Uterus (tissue), 4 donors: ENCODE measurements around the gene MYADML2. TPM values are rescaled to one million over a fixed set of nuclear protein-coding genes. Genes with fewer than 3 reads are reported as not detected.
A peak's percentile ranks its signal among the peaks of the same experiment; 100 is the strongest.

ENCODE experiments used
- DNase-seq, 2 donors: peaks; one replicate each; pipeline ENCODE4 v3.0.0-alpha.2; 2019 to 2020
- H3K27ac ChIP-seq, 2 donors: fragments of 200-600 bp; sonication (generic); 1 replicate in 1 of 2; 2 replicates in 1 of 2; pipeline ENCODE4 v1.5.1; 2016 to 2018
- H3K27me3 ChIP-seq, 2 donors: fragments of 200-600 bp; sonication (generic); one replicate each; pipeline ENCODE4 v1.5.1; 2018 to 2019; ENCODE audit warnings: control low read depth in 1 of 2
- H3K36me3 ChIP-seq, 2 donors: fragments of 200-600 bp; sonication (generic); one replicate each; pipeline ENCODE4 v1.5.1; 2019; ENCODE audit warnings: control low read depth in 1 of 2
- H3K4me1 ChIP-seq, 2 donors: fragments of 200-600 bp; sonication (generic); one replicate each; pipeline ENCODE4 v1.5.1; 2018 to 2019; ENCODE audit warnings: control low read depth in 1 of 2
- H3K4me3 ChIP-seq, 2 donors: fragments of 200-600 bp; sonication (generic); 1 replicate in 1 of 2; 2 replicates in 1 of 2; pipeline ENCODE4 v1.5.1; 2018 to 2019; ENCODE audit warnings: mild to moderate bottlenecking in 1 of 2
- H3K9me3 ChIP-seq, 2 donors: fragments of 200-600 bp; sonication (generic); one replicate each; pipeline ENCODE4 v1.5.1; 2019; ENCODE audit warnings: control low read depth in 1 of 2
- POLR2A ChIP-seq, 2 donors: fragments of 450-650 bp; IDR thresholded peaks; one replicate each; pipeline ENCODE4 v1.6.1; 2016; ENCODE audit warnings: antibody characterized with exemption in 2 of 2, mild to moderate bottlenecking in 1 of 2, moderate library complexity in 1 of 2
- intact Hi-C: fragments of 100-400 bp; cut with DNase I; formaldehyde crosslinking; loops from one replicate; pipeline ENCODE4 v1.15.1; 2023; ENCODE audit warnings: low total_unique reads
- total RNA-seq, 4 donors: library from RNA; depleted of rRNA in 3 of 4; stranded (reverse); fragments of >200 nt in 3 of 4; gene quantifications; one replicate each; pipeline versions ENCODE4 v1.1.0 to v1.2.4, GENCODE V29; 2014 to 2023
- TF ChIP-seq, protein P1 (sequence below), 4 experiments: fragments of 200-600 bp in 2 of 4; fragments of 450-650 bp in 2 of 4; sonication (generic) in 2 of 4; IDR thresholded peaks; one replicate each; pipeline ENCODE4 v1.5.1; 2016 to 2019; ENCODE audit warnings: antibody characterized with exemption in 4 of 4, mild to moderate bottlenecking in 2 of 4, moderate library complexity in 1 of 4
- donor health status: DM: yes; HTN: yes; CAD: no.

MYADML2 gene
- total RNA-seq, 4 donors from 2014 or later = not detected

DNA sequence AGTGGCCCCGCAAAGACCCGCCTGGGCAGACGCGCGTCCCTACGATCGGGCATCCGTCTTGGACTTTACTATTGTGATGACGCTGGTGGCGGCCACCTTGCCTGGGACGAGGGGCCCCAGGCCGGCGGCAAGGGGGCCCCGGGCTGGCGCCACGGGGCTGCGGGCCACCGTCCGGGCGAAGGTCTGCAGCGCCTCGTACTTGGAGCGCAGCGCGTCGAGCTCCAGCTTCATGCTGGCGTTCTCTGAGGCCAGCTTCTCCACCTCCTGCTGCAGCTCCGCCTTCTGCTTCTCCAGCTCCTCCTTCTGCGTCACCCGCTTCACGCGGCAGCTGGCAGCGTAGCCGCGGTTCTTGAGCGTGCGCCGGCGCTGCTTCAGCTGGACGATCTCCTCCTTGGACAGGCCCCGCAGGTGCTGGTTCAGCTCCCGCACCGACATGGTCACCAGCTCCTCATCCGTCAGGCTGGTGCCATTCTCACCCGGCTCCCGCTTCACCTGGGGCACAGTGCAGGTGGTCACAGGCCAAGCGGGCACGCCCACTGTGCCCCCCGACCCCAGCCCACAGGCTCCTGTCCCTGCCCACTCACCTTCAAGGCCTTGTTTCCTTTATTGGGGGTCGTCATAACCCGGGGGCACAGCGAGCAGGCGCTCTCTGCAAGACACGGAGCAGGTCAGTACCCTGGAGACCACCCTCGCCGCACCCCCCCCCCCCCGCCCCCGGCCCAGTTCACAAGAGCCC is 24.3 kb downstream of the MYADML2 start:
- Histone ChIP-seq H3K4me3 (no peak overlapping the region), H3K4me1 (peaks cover 4 to 34% of the 10 kb centered on the region in 2 donors), H3K27ac (peak overlapping the region; percentile 22 to 57), H3K36me3 (no peaks in the 10 kb centered on the region), H3K9me3 (no peaks in the 10 kb centered on the region), H3K27me3 (no peaks in the 10 kb centered on the region)
- intact Hi-C loops = no loop called here
- no peak for DNase-seq
- TF ChIP-seq, protein P1, sequence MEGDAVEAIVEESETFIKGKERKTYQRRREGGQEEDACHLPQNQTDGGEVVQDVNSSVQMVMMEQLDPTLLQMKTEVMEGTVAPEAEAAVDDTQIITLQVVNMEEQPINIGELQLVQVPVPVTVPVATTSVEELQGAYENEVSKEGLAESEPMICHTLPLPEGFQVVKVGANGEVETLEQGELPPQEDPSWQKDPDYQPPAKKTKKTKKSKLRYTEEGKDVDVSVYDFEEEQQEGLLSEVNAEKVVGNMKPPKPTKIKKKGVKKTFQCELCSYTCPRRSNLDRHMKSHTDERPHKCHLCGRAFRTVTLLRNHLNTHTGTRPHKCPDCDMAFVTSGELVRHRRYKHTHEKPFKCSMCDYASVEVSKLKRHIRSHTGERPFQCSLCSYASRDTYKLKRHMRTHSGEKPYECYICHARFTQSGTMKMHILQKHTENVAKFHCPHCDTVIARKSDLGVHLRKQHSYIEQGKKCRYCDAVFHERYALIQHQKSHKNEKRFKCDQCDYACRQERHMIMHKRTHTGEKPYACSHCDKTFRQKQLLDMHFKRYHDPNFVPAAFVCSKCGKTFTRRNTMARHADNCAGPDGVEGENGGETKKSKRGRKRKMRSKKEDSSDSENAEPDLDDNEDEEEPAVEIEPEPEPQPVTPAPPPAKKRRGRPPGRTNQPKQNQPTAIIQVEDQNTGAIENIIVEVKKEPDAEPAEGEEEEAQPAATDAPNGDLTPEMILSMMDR (IDR thresholded peaks at IDR 0.05) = no peak
- no peak for TF ChIP-seq POLR2A (IDR thresholded peaks at IDR 0.05)

DNA sequence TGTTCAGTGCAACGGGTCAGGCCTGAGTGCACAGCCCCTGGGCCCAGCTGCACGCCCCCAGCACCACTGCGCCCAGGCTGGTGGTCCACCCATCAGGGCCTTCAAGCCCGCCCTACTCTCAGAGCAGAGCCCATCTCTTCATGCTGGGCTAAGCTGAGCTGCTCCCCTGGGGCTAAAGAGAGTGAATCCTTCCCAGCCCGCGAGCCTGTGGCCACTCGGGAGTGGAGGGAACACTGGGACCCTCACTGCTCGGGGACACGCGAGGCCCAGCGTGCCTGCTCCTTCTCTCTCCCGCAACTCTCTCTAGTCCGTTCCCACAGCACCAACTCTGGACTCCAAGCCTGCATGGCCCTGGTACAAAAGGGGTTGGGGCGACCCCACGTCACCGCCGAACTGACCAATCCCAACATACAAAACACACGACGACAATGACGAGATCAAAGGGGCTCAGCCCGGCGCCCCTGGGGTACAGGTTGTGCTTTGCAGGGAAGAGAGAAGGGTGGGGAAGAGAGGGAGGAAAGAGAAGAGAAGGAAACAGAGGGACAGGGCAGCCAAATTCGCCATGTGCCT is 25.0 kb downstream of the MYADML2 start:
- intact Hi-C loops = no loop called here
- Histone ChIP-seq H3K27ac (no peak overlapping the region), H3K36me3 (no peaks in the 10 kb centered on the region), H3K9me3 (no peaks in the 10 kb centered on the region), H3K27me3 (no peaks in the 10 kb centered on the region), H3K4me1 (peaks cover 4 to 35% of the 10 kb centered on the region in 2 donors), H3K4me3 (no peak overlapping the region)
- DNase-seq = no peak
- no peak for TF ChIP-seq POLR2A (IDR thresholded peaks at IDR 0.05)
- TF ChIP-seq, protein P1 (IDR thresholded peaks at IDR 0.05) = no peak

DNA sequence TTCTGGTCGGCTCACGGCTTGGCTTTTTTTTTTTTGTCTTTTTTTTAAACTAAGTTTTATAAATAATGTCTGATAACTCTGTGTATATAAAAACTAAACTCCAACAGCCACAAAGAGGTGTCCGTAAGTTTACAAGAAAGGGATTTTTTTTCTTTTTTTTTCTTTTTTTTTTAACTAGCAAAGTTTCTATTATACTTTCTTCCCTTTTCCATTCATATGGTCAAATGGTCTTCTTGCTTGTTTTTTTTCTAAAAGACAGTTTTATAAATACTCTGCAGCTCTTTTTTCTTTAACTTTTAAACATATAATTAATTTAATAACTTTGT is 25.5 kb downstream of the MYADML2 start:
- Histone ChIP-seq H3K36me3 (no peaks in the 10 kb centered on the region), H3K4me1 (peaks cover 9 to 39% of the 10 kb centered on the region in 2 donors), H3K27me3 (no peaks in the 10 kb centered on the region), H3K27ac (no peak overlapping the region), H3K9me3 (no peaks in the 10 kb centered on the region), H3K4me3 (no peak overlapping the region)
- no peak for DNase-seq
- intact Hi-C loops = no loop called here
- TF ChIP-seq POLR2A (IDR thresholded peaks at IDR 0.05) = no peak
- TF ChIP-seq, protein P1 (IDR thresholded peaks at IDR 0.05) = no peak

DNA sequence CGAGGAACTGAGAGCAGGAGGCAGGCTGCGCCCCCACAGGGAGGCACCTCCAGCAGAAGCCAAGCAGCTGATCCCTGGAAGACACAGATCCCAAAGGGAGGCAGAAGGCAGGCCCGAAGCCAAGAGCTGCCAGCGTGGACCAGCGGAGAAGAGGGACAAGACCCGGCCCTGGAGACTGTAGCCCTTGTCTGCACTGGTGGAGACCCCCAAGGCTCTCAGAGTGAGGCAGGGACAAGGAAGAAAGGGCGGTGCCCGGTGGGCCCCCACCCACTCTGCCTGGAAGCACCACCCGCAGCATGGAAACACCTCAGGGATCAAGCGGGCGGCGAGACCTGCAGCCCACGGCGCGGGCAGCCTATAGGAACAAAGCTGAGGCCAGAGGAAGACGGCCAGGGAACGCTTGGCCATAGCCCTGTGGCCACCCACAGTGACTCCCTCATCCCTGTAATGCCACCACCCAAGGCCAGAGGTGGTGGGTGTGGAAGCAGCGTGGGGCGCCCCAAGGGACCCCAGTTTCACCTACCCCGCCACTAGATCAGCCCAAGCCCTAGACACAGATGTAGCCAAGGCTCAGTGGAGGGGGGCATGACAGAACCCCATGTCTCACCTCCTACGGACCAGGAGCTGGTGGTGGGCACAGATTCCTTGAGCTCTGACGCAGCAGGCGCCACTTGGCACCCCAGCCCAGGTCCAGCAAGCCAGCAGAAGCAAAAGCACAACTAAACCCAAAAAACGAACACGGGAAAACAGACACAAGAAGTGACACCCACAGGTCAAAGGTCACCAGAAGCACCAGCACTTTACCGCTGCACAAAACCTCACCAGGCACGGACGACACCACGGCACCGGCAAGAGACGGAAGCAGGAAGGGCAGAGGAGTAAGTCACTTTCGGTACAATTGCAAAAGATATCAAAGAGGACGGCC is 26.2 kb downstream of the MYADML2 start:
- intact Hi-C loops = no loop called here
- peaks cover 9 to 36% of the 10 kb centered on the region in 2 donors for H3K4me1 ChIP-seq
- H3K36me3 ChIP-seq = no peaks in the 10 kb centered on the region
- no peaks in the 10 kb centered on the region for H3K27me3 ChIP-seq
- no peaks in the 10 kb centered on the region for H3K9me3 ChIP-seq
- TF ChIP-seq POLR2A (IDR thresholded peaks at IDR 0.05) = no peak
- TF ChIP-seq, protein P1 (IDR thresholded peaks at IDR 0.05) = no peak
- H3K27ac ChIP-seq = no peak overlapping the region
- no peak overlapping the region for H3K4me3 ChIP-seq
- DNase-seq = no peak
